ENCODE results near the gene TEDC1.
A peak's percentile ranks its signal among the peaks of the same experiment; 100 is the strongest.

TEDC1 gene, protein sequence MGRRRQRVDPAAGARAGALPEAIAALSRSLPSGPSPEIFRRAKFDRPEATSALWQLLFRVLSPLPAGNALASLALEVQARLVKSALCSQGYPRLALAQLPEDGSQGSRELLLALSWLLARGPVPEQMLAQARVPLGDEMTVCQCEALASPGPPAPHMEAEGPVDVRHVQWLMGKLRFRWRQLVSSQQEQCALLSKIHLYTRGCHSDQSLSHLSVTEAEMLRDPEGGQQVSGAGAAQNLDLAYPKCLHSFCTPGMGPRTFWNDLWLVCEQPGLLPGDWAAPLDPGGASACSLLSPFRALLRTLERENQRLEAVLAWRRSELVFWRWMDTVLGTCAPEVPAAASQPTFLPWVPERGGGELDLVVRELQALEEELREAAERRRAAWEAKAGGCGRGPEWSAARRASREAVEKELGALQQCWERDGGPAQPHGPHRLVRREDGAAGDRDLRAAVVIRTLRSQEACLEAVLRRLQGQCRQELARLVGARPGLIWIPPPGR

GRCh38 chr14:105490572-105491365, at the start of gene TEDC1:
Gene TEDC1, plus strand, starts transcription at chr14:105491246. Its CDS starts 130 bp downstream, at chr14:105491376.
- peak; percentile 100 for DNase-seq (ENCODE audit: low spot score)

DNA sequence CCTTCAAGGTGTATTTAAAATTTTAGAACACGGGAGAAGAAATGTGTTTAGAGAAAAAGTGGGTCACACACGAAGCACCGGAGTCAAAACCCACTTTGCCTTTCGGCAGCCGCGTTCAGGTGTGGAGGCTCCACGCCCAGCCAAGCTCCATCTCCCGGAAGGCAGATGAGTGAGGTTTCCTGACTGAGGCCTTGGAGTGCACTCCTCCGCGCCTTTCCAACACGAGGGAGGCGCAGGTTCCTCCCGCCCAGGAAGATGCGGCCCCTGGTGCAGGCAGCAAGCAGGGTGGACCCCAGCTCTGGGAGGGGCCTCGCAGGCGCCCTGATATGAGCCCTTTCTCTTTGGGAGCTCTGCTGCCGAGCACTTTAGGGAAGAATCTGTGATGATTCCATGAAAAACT, 48.9 kb upstream of the TEDC1 start:
- DNase-seq (ENCODE audit: low spot score) = no peak

DNA sequence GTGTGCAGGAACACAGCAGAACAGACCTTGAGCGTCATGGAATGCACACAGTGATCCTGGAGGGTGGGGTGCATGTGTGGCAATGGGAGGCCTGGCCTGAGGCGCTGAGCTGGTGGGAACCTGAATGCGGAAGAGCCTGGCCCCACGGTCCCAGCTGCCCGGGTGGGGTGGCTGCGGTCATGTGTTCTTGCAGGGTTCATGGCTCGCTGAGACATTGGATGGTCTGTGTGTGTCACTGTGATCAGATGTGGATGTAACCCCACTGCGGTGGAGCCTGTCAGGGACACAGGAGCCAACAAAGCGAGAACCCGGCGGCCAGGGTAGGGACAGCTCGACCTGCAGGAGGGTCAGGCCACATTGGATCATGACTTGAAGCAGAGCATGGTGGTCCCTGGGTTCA, 48.2 kb upstream of the TEDC1 start:
- DNase-seq (ENCODE audit: low spot score) = no peak

DNA sequence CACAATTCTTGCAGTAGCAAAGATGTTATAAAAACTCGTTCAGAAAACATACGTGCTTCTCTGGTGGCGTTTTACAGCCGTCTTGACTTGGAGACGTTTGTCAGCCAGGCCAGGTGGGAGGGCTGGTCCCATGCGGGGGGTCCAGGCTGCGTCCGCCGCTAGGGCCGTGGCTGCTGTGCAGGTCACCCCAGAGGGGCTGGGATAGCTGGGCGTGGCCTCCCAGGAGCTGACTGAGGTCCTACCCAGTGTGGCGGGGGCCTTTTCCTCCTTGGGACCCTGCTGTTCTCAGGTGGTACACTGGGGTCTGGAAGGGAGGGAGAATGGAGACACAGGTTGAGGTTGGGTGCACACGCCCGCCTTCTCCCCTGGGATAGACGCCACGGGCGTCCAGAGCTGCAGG, 46.2 kb upstream of the TEDC1 start:
- DNase-seq (ENCODE audit: low spot score) = no peak

GRCh38 chr14:105445290-105445689, 45.8 kb upstream of the TEDC1 start:
- no peak for DNase-seq (ENCODE audit: low spot score)

DNA sequence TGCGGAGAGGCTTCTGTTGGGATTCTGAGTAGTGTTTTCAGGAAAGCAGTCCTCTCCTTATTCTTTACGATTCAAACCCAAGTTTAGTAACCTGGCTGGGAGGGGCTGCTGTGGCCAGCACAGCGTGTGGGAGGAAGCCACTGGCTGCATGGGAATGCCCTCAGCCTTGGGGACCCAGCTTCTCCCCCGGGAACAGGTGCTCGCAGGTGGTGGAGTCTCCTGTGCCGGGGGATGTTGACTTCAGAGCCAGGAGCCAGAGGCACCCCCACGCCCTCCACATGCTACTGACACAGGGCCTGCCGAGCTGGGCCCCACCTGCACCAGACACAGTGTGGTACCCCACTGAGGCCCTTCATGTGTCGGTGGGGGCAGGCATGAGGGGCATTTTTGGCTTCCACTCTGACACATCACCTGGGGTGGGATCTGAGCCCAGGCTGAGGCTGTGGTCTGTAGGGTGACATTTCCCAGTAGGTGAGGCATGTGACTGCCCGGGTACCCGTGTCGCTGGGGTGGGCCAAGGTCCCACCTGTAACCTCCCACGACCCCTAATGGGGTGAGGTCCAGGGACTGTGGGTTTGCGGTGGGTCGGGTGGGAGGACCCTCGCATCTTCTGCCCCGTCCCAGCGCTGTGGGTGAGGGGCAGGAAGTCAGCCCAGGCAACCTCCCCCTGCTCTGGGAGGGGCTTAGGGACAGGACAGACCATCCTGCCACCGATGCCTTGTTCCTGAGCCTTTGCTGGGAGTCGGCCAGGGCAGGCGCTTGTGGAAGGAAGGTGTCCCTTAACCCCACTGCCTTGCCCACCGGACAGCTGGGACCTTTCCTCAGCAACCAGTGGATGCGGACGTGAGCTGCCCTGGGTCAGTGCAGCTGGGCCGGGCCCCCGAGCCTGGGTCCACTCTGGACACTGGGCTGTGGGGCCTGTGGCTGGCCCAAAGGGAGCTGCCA, 44.9 kb upstream of the TEDC1 start:
- DNase-seq (ENCODE audit: low spot score) = no peak

GRCh38 chr14:105446971-105447370, 44.1 kb upstream of the TEDC1 start:
- DNase-seq (ENCODE audit: low spot score) = no peak

GRCh38 chr14:105447651-105448640, 43.1 kb upstream of the TEDC1 start:
- no peak for DNase-seq (ENCODE audit: low spot score)

DNA sequence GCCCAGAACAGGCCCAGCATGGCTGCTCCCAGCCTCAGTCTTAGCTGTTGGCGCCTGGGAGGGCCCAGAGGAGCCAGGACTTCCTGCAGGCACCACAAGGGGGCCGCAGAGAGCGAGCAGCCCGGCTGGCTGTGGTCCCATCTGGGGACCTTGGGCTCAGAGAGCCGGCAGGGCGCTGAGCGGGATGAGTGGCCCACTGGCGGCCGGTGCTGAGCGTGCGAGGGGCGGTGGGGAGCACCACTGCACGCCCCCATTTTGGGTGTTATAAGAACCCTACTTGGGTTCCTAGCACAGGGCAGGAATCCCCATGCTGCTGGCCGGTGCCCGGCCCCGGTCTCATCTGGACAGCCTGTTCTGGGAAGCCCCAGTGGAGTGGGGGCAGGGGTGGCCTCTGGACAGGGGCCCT, 42.3 kb upstream of the TEDC1 start:
- DNase-seq (ENCODE audit: low spot score) = peak; percentile 60

DNA sequence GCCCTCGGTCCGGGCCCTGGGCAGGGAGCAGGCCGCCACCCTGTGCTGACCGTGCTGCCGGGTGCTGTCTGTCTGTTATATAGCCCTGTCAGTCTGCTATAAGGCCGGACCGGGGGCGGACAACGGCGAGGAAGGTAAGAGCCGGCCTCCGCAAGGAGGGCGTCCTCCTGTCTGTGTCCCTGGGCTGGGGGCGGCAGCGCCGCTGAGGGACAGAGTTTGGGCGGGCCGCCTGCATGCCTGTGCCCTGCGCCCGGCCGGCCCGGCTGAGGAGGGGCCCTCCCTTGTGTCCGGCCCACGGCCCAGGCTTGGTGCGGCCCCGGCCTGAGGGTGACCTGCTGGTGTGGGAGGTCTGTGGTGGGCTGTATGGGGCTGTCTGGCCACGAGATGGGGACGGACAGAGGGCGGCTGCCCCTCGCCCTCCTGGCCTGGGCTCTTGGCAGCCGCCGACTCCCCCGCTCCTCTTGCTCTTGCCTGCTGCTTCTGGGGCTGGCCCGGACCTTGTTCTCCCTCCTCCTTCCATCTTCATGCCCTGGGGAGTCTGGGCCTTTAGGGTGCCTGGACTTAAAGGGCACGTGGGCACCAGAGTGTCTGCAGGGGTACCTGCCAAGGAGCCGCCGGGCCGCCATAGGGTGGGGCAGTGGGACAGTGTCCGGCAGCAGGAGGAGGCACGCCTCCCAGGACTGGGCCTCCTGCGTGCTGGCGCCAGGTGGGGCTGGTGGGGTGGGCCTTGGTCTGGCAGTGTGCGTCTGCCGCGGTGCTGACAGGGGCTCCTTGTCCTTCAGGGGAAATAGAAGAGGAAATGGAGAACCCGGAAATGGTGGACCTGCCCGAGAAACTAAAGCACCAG, 41.5 kb upstream of the TEDC1 start:
- DNase-seq (ENCODE audit: low spot score) = no peak

- DNase-seq (ENCODE audit: low spot score) = no peak
These were observed 40.9 kb upstream of the TEDC1 start for GRCh38 chr14:105450123-105450505.

DNA sequence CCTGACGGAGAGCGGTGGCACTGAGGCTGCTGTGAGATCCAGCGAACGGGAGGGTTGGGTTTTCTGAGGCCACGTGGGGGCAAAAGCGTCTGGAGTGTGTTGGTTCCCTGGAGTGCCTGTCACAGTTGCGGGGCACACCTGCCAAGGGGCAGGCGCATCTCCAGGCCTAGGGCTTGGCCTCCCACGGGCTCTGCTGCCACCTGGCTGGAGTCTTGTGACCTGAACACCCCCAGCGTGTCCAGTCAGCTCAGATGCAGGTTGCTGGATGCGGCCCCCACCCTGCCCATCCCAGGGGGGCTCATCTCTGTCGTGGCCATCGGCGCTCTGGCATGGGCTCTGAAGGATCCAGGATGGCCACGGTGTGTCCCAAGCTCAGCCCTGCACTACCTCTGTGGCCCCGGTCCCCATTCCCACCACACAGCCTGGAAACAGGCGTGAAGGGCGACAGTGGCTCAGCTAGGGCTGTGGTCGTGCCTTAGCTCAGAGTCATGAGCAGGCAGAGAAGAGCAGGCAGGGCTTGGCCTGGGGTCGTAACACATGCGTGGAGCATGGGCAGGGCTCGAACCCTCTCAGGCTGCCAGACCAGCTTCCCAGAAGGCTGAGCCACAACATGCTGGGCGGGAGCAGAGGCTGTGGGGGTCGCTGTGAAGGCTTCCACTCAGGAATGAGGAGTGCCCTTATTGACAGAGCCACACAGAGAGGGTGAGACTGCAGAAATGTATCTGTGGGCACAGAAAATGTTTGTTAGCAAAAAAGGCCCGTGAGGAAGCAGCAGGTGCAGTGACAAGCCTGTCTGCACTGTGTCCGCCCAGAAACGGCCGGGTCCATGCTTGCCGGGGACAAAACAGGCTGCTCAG, 40.0 kb upstream of the TEDC1 start:
- DNase-seq (ENCODE audit: low spot score) = no peak

GRCh38 chr14:105452963-105453362, 38.1 kb upstream of the TEDC1 start:
- DNase-seq (ENCODE audit: low spot score) = no peak

DNA sequence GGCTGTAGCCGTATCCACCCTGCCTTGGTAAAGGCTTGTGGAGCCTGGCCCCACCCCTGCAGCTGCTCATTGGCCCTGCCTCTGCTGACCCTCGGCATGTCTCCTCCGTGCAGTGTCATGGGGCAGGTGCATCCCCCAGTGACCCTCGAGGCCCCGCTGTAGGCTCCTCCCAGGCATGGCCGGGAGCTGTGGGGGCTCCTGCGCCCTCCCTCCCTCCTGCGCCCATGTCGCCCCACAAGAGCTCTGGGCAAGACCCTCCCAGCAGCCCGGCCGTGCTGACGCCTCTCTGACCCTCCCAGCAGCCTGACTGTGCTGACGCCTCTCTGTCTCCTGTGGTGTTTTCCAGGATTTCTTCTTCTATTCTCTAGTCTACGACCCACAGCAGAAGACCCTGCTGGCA, 37.2 kb upstream of the TEDC1 start:
- no peak for DNase-seq (ENCODE audit: low spot score)

DNA sequence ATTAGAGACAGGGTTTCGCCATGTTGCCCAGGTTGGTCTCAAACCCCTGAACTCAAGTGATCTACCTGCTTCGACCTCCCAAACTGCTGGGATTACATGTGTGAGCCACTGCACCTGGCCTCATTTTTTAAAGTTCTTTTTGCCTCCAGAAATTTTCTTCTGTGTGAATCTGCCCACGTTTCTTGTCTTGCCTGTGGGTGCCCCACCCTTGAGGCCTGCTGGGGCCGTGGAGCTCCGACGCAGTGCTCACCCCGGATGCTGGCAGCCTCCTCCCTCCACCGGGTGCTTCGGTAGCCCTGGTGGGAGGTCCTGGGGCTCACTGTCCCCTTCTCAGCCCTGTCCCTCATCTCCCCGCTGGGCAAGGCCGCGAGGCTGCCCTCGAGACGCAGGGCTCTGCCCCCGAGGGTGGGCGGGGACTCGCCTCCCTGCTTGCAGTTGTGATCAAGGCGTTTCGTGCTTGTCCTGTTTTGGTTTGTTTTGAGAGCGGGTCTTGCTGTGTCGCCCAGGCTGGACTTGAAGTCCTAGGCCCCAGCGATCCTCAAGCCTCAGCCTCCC, 35.9 kb upstream of the TEDC1 start:
- DNase-seq (ENCODE audit: low spot score) = no peak

DNA sequence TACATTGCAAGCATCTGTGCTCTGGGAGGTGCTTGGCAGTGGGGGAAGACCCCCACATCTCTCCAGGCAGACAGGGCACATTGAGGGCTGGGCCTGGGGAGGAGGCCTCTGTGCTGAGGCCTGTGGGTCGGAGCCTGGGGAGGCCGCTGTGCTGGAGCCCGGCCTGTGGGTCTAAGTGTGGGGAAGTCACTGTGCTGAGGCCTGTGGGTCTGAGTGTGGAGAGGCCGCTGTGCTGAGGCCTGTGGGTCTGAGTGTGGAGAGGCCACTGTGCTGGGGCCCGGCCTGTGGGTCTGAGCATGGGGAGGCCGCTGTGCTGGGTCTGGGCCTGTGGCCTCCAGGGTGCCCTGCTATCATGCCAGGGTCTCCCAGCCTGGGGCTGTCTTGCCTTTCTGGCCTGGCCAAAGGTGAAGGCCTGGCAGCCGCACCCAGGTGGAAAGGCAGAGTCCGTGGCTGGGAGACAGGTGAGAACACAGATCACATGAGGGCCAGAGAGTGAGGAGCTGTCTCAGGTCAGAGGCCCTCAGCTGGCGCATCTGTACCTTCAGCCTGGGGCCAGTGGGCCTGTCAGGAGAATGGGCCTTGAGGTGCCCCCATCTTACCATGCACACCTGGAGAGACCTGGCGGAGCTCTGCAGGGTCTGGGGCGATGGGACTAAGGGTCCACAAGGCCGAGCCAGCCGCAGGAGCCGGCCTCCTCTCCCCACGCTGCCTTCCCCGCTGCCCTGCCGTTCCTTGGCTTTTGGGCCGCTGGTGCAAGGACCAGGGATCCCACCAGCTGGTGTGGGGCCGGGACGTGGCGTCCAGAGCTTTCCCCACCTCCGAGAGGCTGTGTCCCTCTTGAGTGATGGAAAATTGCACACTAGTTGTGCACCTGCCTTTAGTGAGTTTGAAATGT, 35.0 kb upstream of the TEDC1 start:
- DNase-seq (ENCODE audit: low spot score) = no peak
